HCT116 (cell line): ENCODE data around the gene RIPOR3. TPM values are rescaled to one million over a fixed set of nuclear protein-coding genes. Genes with fewer than 3 reads are reported as not detected.

Source experiments
- ATAC-seq: fragments of 200-7000 bp; cut with Tn5 transposase; 2 replicates; pipeline ENCODE4 v1.9.1; 2020; ENCODE audit warnings: mild to moderate bottlenecking, moderate library complexity
- BruUV-seq: library from RNA; stranded (reverse); fragments of 400-500 nt; replicated peaks from 2 replicates; lab custom pipeline; 2021; lab: Mats Ljungman, UMichigan
- CTCF ChIA-PET: fragments of 300-600 bp; sonication (Branson Sonifier 250); formaldehyde crosslinking; loops from one replicate; lab custom pipeline; 2021; ENCODE audit warnings: antibody characterized with exemption; lab: Charles Lee
- POLR2A ChIA-PET: fragments of 300-600, 350-600 bp; sonication (Branson Sonifier 250); formaldehyde crosslinking; loops from one replicate; lab custom pipeline; 2021; ENCODE audit warnings: antibody characterized with exemption; lab: Charles Lee
- RAD21 ChIA-PET, 2 experiments: fragments of 300-600 bp; sonication (Branson Sonifier 250); formaldehyde crosslinking; loops; one replicate each; lab custom pipeline; 2023; ENCODE audit warnings: low total read pairs in 2 of 2; ENCODE audit not compliant: uncharacterized antibody in 2 of 2, unreplicated experiment in 2 of 2, low non-redundant PET in 1 of 2; lab: Charles Lee
- DNase-seq: peaks from one replicate; pipeline ENCODE4 v3.0.0-alpha.2; 2010; ENCODE audit warnings: low read depth, low spot score
- H2AFZ ChIP-seq: fragments of 200-600 bp; shearing (Covaris generic), sonication (generic); 2 replicates; pipeline ENCODE4 v1.6.1; 2017; ENCODE audit warnings: low read depth, mixed run types, mixed read lengths, antibody characterized with exemption, low read length; ENCODE audit not compliant: poor library complexity, severe bottlenecking
- H3K27ac ChIP-seq: 2 replicates; pipeline ENCODE4 v1.5.1; 2012; ENCODE audit warnings: low read depth, low read length
- H3K27me3 ChIP-seq: fragments of 200-600 bp; sonication (generic); 2 replicates; pipeline ENCODE4 v1.6.1; 2016; ENCODE audit warnings: mixed run types, low read length, mixed read lengths; ENCODE audit not compliant: insufficient read depth
- H3K36me3 ChIP-seq, 2 experiments: fragments of 200-500 bp in 1 of 2; fragments of 200-600 bp in 1 of 2; sonication (Bioruptor generic) in 1 of 2; sonication (generic) in 1 of 2; 2 replicates each; pipeline versions ENCODE4 v1.5.1 to v1.6.1; 2014 to 2016; ENCODE audit warnings: low read length in 2 of 2, inconsistent platforms in 1 of 2, mixed read lengths in 1 of 2, mixed run types in 1 of 2; ENCODE audit not compliant: insufficient read depth in 2 of 2, control insufficient read depth in 1 of 2
- H3K4me1 ChIP-seq, 2 experiments: fragments of 200-600 bp in 1 of 2; sonication (generic) in 1 of 2; 2 replicates each; pipeline versions ENCODE4 v1.5.1 to v1.6.1; 2012 to 2017; ENCODE audit warnings: low read length in 2 of 2, inconsistent platforms in 1 of 2, mild to moderate bottlenecking in 1 of 2, mixed read lengths in 1 of 2, mixed run types in 1 of 2, moderate library complexity in 1 of 2; ENCODE audit not compliant: insufficient read depth in 2 of 2, control insufficient read depth in 1 of 2
- H3K4me2 ChIP-seq: fragments of 200-600 bp; sonication (generic); 2 replicates; pipeline ENCODE4 v1.6.1; 2017; ENCODE audit warnings: mixed run types, low read length, mixed read lengths
- H3K4me3 ChIP-seq, 2 experiments: fragments of 200-600 bp in 1 of 2; sonication (generic) in 1 of 2; replicated peaks in 1 of 2; 2 replicates each; pipeline ENCODE4 v1.5.1; 2011 to 2016; ENCODE audit warnings: low read length in 2 of 2, control low read depth in 1 of 2, low read depth in 1 of 2, mild to moderate bottlenecking in 1 of 2, mixed read lengths in 1 of 2, mixed run types in 1 of 2
- H3K79me2 ChIP-seq: fragments of 200-600 bp; sonication (generic); 2 replicates; pipeline ENCODE4 v1.6.1; 2017; ENCODE audit warnings: mild to moderate bottlenecking, mixed run types, low read length, moderate library complexity, mixed read lengths; ENCODE audit not compliant: insufficient read depth
- H3K9ac ChIP-seq: fragments of 200-600 bp; sonication (generic); 2 replicates; pipeline ENCODE4 v1.6.1; 2016; ENCODE audit warnings: low read length, mixed read lengths
- H3K9me2 ChIP-seq: fragments of 200-600 bp; sonication (generic), shearing (Covaris generic); 2 replicates; pipeline ENCODE4 v1.6.1; 2017; ENCODE audit warnings: mixed run types, mild to moderate bottlenecking, moderate library complexity; ENCODE audit not compliant: insufficient read depth
- H3K9me3 ChIP-seq, 2 experiments: fragments of 200-500 bp in 1 of 2; fragments of 200-600 bp in 1 of 2; sonication (Bioruptor generic) in 1 of 2; sonication (generic) in 1 of 2; 2 replicates each; pipeline ENCODE4 v1.6.1; 2014 to 2017; ENCODE audit warnings: low read length in 2 of 2, mixed read lengths in 2 of 2, inconsistent platforms in 1 of 2, low read depth in 1 of 2, mild to moderate bottlenecking in 1 of 2, mixed run types in 1 of 2, moderate library complexity in 1 of 2; ENCODE audit not compliant: control insufficient read depth in 1 of 2, insufficient read depth in 1 of 2
- H4K20me1 ChIP-seq: fragments of 200-600 bp; sonication (generic), shearing (Covaris generic); 2 replicates; pipeline ENCODE4 v1.6.1; 2017; ENCODE audit warnings: mixed run types, mild to moderate bottlenecking, moderate library complexity; ENCODE audit not compliant: insufficient read depth
- CEBPB ChIP-seq: IDR thresholded peaks from 2 replicates; pipeline ENCODE4 v1.6.1; 2012; ENCODE audit warnings: low read depth
- EGR1 ChIP-seq: IDR thresholded peaks from 2 replicates; pipeline ENCODE4 v1.6.1; 2012; ENCODE audit warnings: low read depth
- EZH2 ChIP-seq: fragments of 200-600 bp; sonication (generic); IDR thresholded peaks from 2 replicates; pipeline ENCODE4 v1.6.1; 2017; ENCODE audit warnings: antibody characterized with exemption, mixed run types
- EZH2phosphoT487 ChIP-seq: fragments of 200-600 bp; IDR thresholded peaks from 2 replicates; pipeline ENCODE4 v1.6.1; 2018; ENCODE audit warnings: antibody characterized with exemption, borderline replicate concordance
- FOSL1 ChIP-seq: IDR thresholded peaks from 2 replicates; pipeline ENCODE4 v1.6.1; 2012; ENCODE audit warnings: low read depth
- JUND ChIP-seq: IDR thresholded peaks from 2 replicates; pipeline ENCODE4 v1.6.1; 2012
- POLR2AphosphoS5 ChIP-seq: IDR thresholded peaks from 2 replicates; pipeline ENCODE4 v1.6.1; 2011; ENCODE audit warnings: mild to moderate bottlenecking, low read depth, low read length, moderate library complexity
- RAD21 ChIP-seq: IDR thresholded peaks from 2 replicates; pipeline ENCODE4 v1.6.1; 2012; ENCODE audit warnings: low read depth, mild to moderate bottlenecking
- SIN3A ChIP-seq: IDR thresholded peaks from 2 replicates; pipeline ENCODE4 v1.6.1; 2012; ENCODE audit warnings: low read depth
- SP1 ChIP-seq: IDR thresholded peaks from 2 replicates; pipeline ENCODE4 v1.6.1; 2012; ENCODE audit warnings: low read depth
- TCF7L2 ChIP-seq: IDR thresholded peaks from 2 replicates; pipeline ENCODE4 v1.7.0; 2011; ENCODE audit warnings: borderline replicate concordance, inconsistent platforms; ENCODE audit not compliant: insufficient read depth, insufficient read length; ENCODE audit errors: extremely low read depth
- YY1 ChIP-seq: IDR thresholded peaks from 2 replicates; pipeline ENCODE4 v1.6.1; 2011; ENCODE audit warnings: low read length, low read depth, moderate library complexity, mild to moderate bottlenecking; ENCODE audit not compliant: insufficient replicate concordance; ENCODE audit errors: extremely low read depth
- ZFX ChIP-seq: fragments of 450-650 bp; IDR thresholded peaks from 2 replicates; pipeline ENCODE4 v1.6.1; 2017
- ZNF274 ChIP-seq: fragments of 200-500 bp; sonication (Bioruptor generic); IDR thresholded peaks from 2 replicates; pipeline ENCODE4 v1.6.1; 2014; ENCODE audit warnings: mild to moderate bottlenecking, low read depth, low read length, inconsistent platforms
- intact Hi-C: fragments of 100-400 bp; cut with micrococcal nuclease; formaldehyde crosslinking; loops from 2 replicates; pipeline ENCODE4 v1.10.0; 2022
- total RNA-seq: library from RNA; stranded (reverse); gene quantifications from one replicate; pipeline ENCODE4 v1.2.1, GENCODE V29; 2021; ENCODE audit not compliant: unreplicated experiment
- TF ChIP-seq, protein P1 (sequence below): IDR thresholded peaks from 2 replicates; pipeline ENCODE4 v1.6.1; 2012
- TF ChIP-seq, protein P2 (sequence below): IDR thresholded peaks from 2 replicates; pipeline ENCODE4 v1.6.1; 2012; ENCODE audit warnings: low read depth
- TF ChIP-seq, protein P3 (sequence below): IDR thresholded peaks from 2 replicates; pipeline ENCODE4 v1.6.1; 2012
- TF ChIP-seq, protein P4 (sequence below), 3 experiments: fragments of 200-600 bp in 1 of 3; sonication (generic) in 1 of 3; IDR thresholded peaks in 2 of 3; conservative IDR thresholded peaks in 1 of 3; 2 replicates each; pipeline ENCODE4 v1.5.1; 2012 to 2017; ENCODE audit warnings: low read depth in 2 of 3, low read length in 2 of 3, antibody characterized with exemption in 1 of 3, borderline replicate concordance in 1 of 3, control low read depth in 1 of 3, mild to moderate bottlenecking in 1 of 3, mixed read lengths in 1 of 3, mixed run types in 1 of 3, moderate library complexity in 1 of 3; ENCODE audit not compliant: insufficient read depth in 1 of 3
- TF ChIP-seq, protein P5 (sequence below): IDR thresholded peaks from 2 replicates; pipeline ENCODE4 v1.6.1; 2011; ENCODE audit warnings: mild to moderate bottlenecking, low read length, moderate library complexity; ENCODE audit not compliant: insufficient replicate concordance; ENCODE audit errors: extremely low read depth

The RIPOR3 gene
- total RNA-seq, 1 experiment from 2014 or later = 0.22 TPM

DNA sequence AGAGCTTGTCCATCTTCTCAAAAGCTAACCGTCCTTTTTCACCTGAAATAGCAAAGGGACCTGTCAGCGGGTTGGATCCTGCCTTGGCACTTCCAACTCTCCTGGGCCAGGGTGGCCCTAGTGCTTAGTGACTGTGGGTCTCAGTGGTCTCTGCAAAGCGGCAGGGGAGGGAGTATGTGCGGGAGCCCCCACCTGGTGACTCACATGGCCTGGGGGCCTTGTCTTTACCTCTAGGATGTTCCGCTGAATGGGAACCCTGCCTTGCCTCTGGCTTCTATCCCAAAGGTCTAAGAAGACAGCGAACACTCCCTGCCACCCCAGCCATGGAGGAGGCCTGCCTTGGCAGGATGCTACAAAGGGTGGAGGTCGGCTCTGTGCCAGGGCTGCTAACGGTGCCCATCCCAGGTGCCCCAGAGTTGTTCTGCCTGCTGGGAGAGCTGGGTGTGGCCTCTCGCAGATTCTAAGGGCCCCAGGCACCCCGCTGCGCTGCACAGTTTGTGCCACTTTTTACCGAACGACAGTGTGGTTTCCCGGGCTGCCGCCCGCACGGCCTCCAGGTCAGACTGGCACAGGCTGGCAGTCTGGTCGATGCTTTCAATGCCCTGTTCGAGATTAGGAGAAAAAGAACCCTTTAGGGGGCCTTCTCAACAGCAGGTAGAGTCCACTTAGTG, 103.9 kb downstream of the RIPOR3 start:
- intact Hi-C loops = no loop called here
- no peak for TF ChIP-seq ZFX
- TF ChIP-seq ZNF274 = no peak
- no peak for TF ChIP-seq JUND
- TF ChIP-seq, protein P1, sequence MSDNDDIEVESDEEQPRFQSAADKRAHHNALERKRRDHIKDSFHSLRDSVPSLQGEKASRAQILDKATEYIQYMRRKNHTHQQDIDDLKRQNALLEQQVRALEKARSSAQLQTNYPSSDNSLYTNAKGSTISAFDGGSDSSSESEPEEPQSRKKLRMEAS = no peak
- no peak for TF ChIP-seq SIN3A
- no peak for TF ChIP-seq FOSL1
- TF ChIP-seq TCF7L2 = no peak
- no peak for TF ChIP-seq POLR2AphosphoS5
- TF ChIP-seq YY1 = no peak
- TF ChIP-seq EZH2 = no peak
- TF ChIP-seq, protein P2, sequence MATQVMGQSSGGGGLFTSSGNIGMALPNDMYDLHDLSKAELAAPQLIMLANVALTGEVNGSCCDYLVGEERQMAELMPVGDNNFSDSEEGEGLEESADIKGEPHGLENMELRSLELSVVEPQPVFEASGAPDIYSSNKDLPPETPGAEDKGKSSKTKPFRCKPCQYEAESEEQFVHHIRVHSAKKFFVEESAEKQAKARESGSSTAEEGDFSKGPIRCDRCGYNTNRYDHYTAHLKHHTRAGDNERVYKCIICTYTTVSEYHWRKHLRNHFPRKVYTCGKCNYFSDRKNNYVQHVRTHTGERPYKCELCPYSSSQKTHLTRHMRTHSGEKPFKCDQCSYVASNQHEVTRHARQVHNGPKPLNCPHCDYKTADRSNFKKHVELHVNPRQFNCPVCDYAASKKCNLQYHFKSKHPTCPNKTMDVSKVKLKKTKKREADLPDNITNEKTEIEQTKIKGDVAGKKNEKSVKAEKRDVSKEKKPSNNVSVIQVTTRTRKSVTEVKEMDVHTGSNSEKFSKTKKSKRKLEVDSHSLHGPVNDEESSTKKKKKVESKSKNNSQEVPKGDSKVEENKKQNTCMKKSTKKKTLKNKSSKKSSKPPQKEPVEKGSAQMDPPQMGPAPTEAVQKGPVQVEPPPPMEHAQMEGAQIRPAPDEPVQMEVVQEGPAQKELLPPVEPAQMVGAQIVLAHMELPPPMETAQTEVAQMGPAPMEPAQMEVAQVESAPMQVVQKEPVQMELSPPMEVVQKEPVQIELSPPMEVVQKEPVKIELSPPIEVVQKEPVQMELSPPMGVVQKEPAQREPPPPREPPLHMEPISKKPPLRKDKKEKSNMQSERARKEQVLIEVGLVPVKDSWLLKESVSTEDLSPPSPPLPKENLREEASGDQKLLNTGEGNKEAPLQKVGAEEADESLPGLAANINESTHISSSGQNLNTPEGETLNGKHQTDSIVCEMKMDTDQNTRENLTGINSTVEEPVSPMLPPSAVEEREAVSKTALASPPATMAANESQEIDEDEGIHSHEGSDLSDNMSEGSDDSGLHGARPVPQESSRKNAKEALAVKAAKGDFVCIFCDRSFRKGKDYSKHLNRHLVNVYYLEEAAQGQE = no peak
- TF ChIP-seq, protein P3, sequence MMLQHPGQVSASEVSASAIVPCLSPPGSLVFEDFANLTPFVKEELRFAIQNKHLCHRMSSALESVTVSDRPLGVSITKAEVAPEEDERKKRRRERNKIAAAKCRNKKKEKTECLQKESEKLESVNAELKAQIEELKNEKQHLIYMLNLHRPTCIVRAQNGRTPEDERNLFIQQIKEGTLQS = no peak
- TF ChIP-seq EGR1 = no peak
- TF ChIP-seq EZH2phosphoT487 = no peak
- TF ChIP-seq, protein P4, sequence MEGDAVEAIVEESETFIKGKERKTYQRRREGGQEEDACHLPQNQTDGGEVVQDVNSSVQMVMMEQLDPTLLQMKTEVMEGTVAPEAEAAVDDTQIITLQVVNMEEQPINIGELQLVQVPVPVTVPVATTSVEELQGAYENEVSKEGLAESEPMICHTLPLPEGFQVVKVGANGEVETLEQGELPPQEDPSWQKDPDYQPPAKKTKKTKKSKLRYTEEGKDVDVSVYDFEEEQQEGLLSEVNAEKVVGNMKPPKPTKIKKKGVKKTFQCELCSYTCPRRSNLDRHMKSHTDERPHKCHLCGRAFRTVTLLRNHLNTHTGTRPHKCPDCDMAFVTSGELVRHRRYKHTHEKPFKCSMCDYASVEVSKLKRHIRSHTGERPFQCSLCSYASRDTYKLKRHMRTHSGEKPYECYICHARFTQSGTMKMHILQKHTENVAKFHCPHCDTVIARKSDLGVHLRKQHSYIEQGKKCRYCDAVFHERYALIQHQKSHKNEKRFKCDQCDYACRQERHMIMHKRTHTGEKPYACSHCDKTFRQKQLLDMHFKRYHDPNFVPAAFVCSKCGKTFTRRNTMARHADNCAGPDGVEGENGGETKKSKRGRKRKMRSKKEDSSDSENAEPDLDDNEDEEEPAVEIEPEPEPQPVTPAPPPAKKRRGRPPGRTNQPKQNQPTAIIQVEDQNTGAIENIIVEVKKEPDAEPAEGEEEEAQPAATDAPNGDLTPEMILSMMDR (IDR thresholded peaks at IDR 0.05 in 2 of 3, conservative IDR thresholded peaks at IDR 0.05 in 1 of 3; ENCODE audit: borderline replicate concordance in 1 of 3, insufficient read depth in 1 of 3, low read depth in 2 of 3, low read length in 2 of 3) = no peak
- no peak for TF ChIP-seq SP1
- TF ChIP-seq, protein P5, sequence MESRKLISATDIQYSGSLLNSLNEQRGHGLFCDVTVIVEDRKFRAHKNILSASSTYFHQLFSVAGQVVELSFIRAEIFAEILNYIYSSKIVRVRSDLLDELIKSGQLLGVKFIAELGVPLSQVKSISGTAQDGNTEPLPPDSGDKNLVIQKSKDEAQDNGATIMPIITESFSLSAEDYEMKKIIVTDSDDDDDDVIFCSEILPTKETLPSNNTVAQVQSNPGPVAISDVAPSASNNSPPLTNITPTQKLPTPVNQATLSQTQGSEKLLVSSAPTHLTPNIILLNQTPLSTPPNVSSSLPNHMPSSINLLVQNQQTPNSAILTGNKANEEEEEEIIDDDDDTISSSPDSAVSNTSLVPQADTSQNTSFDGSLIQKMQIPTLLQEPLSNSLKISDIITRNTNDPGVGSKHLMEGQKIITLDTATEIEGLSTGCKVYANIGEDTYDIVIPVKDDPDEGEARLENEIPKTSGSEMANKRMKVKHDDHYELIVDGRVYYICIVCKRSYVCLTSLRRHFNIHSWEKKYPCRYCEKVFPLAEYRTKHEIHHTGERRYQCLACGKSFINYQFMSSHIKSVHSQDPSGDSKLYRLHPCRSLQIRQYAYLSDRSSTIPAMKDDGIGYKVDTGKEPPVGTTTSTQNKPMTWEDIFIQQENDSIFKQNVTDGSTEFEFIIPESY = no peak
- no peak for TF ChIP-seq CEBPB
- TF ChIP-seq RAD21 = no peak
- no peaks in the 10 kb centered on the region for H3K9me2 ChIP-seq
- no peak overlapping the region for H3K4me3 ChIP-seq
- peaks cover 10 to 14% of the 10 kb centered on the region in 2 experiments; a peak in 3 of 4 replicates for H3K36me3 ChIP-seq
- H4K20me1 ChIP-seq = no peaks in the 10 kb centered on the region
- DNase-seq = no peak
- no peak overlapping the region for H3K4me2 ChIP-seq
- CTCF ChIA-PET = interaction anchor here (0.6 to 1.7 kb wide), 12 partner anchors 8 to 608 kb away, joined by 3 to 10 read pairs (median 4); partner anchors contain the start of gene BCAS4
- H2AFZ ChIP-seq = no peak overlapping the region
- H3K9me3 ChIP-seq = no peaks in the 10 kb centered on the region
- H3K27ac ChIP-seq = no peak overlapping the region
- H3K4me1 ChIP-seq = no peaks in the 10 kb centered on the region
- POLR2A ChIA-PET = interaction anchor here (1.5 kb wide), 1 partner anchor 74 kb away, joined by 3 read pairs; no protein-coding TSS in a partner anchor
- no peaks in the 10 kb centered on the region for H3K79me2 ChIP-seq
- no TSS peak for BruUV-seq
- H3K9ac ChIP-seq = no peak overlapping the region
- RAD21 ChIA-PET = no interaction called here
- ATAC-seq = peak; percentile 11; the same call in 1 of the 2 replicates
- no peaks in the 10 kb centered on the region for H3K27me3 ChIP-seq
